DOHH2 (cell line): ENCODE results near the gene RASGRP4.

ENCODE experiments used
- H3F3A ChIP-seq: fragments of 200-600 bp; sonication (generic), shearing (Covaris generic); 2 replicates; pipeline ENCODE4 v1.6.0; 2016; ENCODE audit warnings: antibody characterized with exemption, mild to moderate bottlenecking; ENCODE audit not compliant: control insufficient read depth, insufficient read depth
- H3K27ac ChIP-seq: fragments of 200-600 bp; sonication (generic); 2 replicates; pipeline ENCODE4 v1.5.1; 2014; ENCODE audit warnings: low read depth, mild to moderate bottlenecking, low read length, moderate library complexity
- H3K27me3 ChIP-seq: fragments of 200-600 bp; sonication (generic); 2 replicates; pipeline ENCODE4 v1.6.1; 2014; ENCODE audit warnings: mild to moderate bottlenecking, low read length, mixed read lengths; ENCODE audit not compliant: control insufficient read depth
- H3K36me3 ChIP-seq: fragments of 200-600 bp; sonication (generic); 2 replicates; pipeline ENCODE4 v1.6.1; 2014; ENCODE audit warnings: mild to moderate bottlenecking, low read length, moderate library complexity, mixed read lengths; ENCODE audit not compliant: control insufficient read depth
- H3K4me1 ChIP-seq: fragments of 200-600 bp; sonication (generic); 2 replicates; pipeline ENCODE4 v1.6.1; 2014; ENCODE audit warnings: mild to moderate bottlenecking, low read length, mixed read lengths; ENCODE audit not compliant: control insufficient read depth
- H3K4me2 ChIP-seq: fragments of 200-600 bp; sonication (generic); 2 replicates; pipeline ENCODE4 v1.6.0; 2014; ENCODE audit warnings: mild to moderate bottlenecking, low read length, moderate library complexity
- H3K4me3 ChIP-seq: fragments of 200-600 bp; sonication (generic); 2 replicates; pipeline ENCODE4 v1.5.1; 2014; ENCODE audit warnings: mild to moderate bottlenecking, low read length, mixed read lengths
- H3K79me2 ChIP-seq: fragments of 200-600 bp; sonication (generic); 2 replicates; pipeline ENCODE4 v1.6.1; 2014; ENCODE audit warnings: mild to moderate bottlenecking, low read length, mixed read lengths; ENCODE audit not compliant: control insufficient read depth
- H3K9me2 ChIP-seq: fragments of 200-600 bp; sonication (generic); replicated peaks from 2 replicates; pipeline ENCODE4 v1.6.1; 2014; ENCODE audit warnings: mild to moderate bottlenecking, low read length, mixed read lengths; ENCODE audit not compliant: control insufficient read depth
- H3K9me3 ChIP-seq: fragments of 200-600 bp; sonication (generic); 2 replicates; pipeline ENCODE4 v1.6.1; 2014; ENCODE audit warnings: antibody characterized with exemption, low read length, mixed read lengths; ENCODE audit not compliant: control insufficient read depth, insufficient read depth
- H4K20me1 ChIP-seq: fragments of 200-600 bp; sonication (generic); 2 replicates; pipeline ENCODE4 v1.6.0; 2014; ENCODE audit warnings: low read depth, mild to moderate bottlenecking, antibody characterized with exemption, low read length, moderate library complexity; ENCODE audit not compliant: control insufficient read depth, insufficient read depth
- CTCF ChIP-seq: fragments of 200-600 bp; sonication (generic); IDR thresholded peaks from one replicate; pipeline ENCODE4 v1.5.1; 2014; ENCODE audit warnings: antibody characterized with exemption, mild to moderate bottlenecking, low read depth, low read length; ENCODE audit not compliant: poor library complexity, severe bottlenecking
- EZH2phosphoT487 ChIP-seq: fragments of 200-600 bp; sonication (generic); IDR thresholded peaks from 2 replicates; pipeline ENCODE4 v1.6.1; 2017; ENCODE audit warnings: borderline replicate concordance, mild to moderate bottlenecking, antibody characterized with exemption, low read length, moderate library complexity, mixed read lengths

Gene RASGRP4

GRCh38 chr19:38388349-38389100 lies 37.5 kb downstream of the RASGRP4 start, which contains the start of gene SPRED3:
TSS of gene SPRED3 (plus strand) at chr19:38388697. CDS start at chr19:38390303, 1,606 bp downstream.
- TF ChIP-seq EZH2phosphoT487 (no peak; the same call in 1 of the 2 replicates), CTCF (no peak)
- Histone ChIP-seq H3K9me3 (no peaks in the 10 kb centered on the region), H3K4me2 (peak within 1 kb of the TSS; percentile 95), H3F3A (no peaks in the 10 kb centered on the region; the same call in 1 of the 2 replicates), H3K9me2 (no peaks in the 10 kb centered on the region), H3K36me3 (peaks cover 3% of the 10 kb centered on the region; the same call in 1 of the 2 replicates), H3K27me3 (peaks cover 47% of the 10 kb centered on the region), H3K27ac (no peak within 1 kb of the TSS; the same call in 1 of the 2 replicates), H3K79me2 (no peaks in the 10 kb centered on the region), H4K20me1 (0 out of 2 replicates have a peak, but pooled peaks cover 4% of the 10 kb centered on the region), H3K4me3 (peak within 1 kb of the TSS; percentile 78), H3K4me1 (peaks cover 25% of the 10 kb centered on the region)

GRCh38 chr19:38387550-38388348 lies 38.3 kb downstream of the RASGRP4 start, which contains the start of gene GGN:
TSS of gene GGN (minus strand) at chr19:38388034. CDS start at chr19:38387261, 773 bp downstream.
- Histone ChIP-seq H3K36me3 (peaks cover 8% of the 10 kb centered on the region; the same call in 1 of the 2 replicates), H3K27ac (no peak within 1 kb of the TSS; the same call in 1 of the 2 replicates), H3K79me2 (no peaks in the 10 kb centered on the region), H3F3A (no peaks in the 10 kb centered on the region; the same call in 1 of the 2 replicates), H4K20me1 (0 out of 2 replicates have a peak, but pooled peaks cover 4% of the 10 kb centered on the region), H3K27me3 (peaks cover 45% of the 10 kb centered on the region), H3K4me3 (peak within 1 kb of the TSS; percentile 78), H3K9me3 (no peaks in the 10 kb centered on the region), H3K9me2 (no peaks in the 10 kb centered on the region), H3K4me1 (peaks cover 25% of the 10 kb centered on the region), H3K4me2 (peak within 1 kb of the TSS; percentile 95)
- TF ChIP-seq EZH2phosphoT487, result no peak
- no peak for TF ChIP-seq CTCF

- H3K36me3 ChIP-seq, result peaks cover 12% of the 10 kb centered on the region
- peaks cover 25% of the 10 kb centered on the region for H3K4me1 ChIP-seq
- no peak overlapping the region; the same call in 1 of the 2 replicates for H3K27ac ChIP-seq
- no peaks in the 10 kb centered on the region for H3K79me2 ChIP-seq
- peak overlapping the region; percentile 95 for H3K4me2 ChIP-seq
- peak overlapping the region; percentile 78 for H3K4me3 ChIP-seq
- no peaks in the 10 kb centered on the region for H3K9me3 ChIP-seq
- TF ChIP-seq EZH2phosphoT487, result no peak
- TF ChIP-seq CTCF, result no peak
- H4K20me1 ChIP-seq, result 0 out of 2 replicates have a peak, but pooled peaks cover 4% of the 10 kb centered on the region
- peaks cover 43% of the 10 kb centered on the region for H3K27me3 ChIP-seq
- no peaks in the 10 kb centered on the region; the same call in 1 of the 2 replicates for H3F3A ChIP-seq
- H3K9me2 ChIP-seq, result no peaks in the 10 kb centered on the region
Observed at GRCh38 chr19:38386971-38387549, 39.0 kb downstream of the RASGRP4 start.
